H1 (cell line): ENCODE data around the gene SLX9. TPM values are rescaled to one million over a fixed set of nuclear protein-coding genes. Genes with fewer than 3 reads are reported as not detected.
A peak's percentile ranks its signal among the peaks of the same experiment; 100 is the strongest.

Experiments
- CTCF ChIA-PET: fragments of 300-600 bp; sonication (Branson Sonifier 250); formaldehyde crosslinking; loops from one replicate; lab custom pipeline; 2021; ENCODE audit not compliant: partially characterized antibody; lab: Charles Lee
- POLR2A ChIA-PET: fragments of 300-600 bp; sonication (Branson Sonifier 250); formaldehyde crosslinking; loops from one replicate; lab custom pipeline; 2021; ENCODE audit warnings: inconsistent platforms; ENCODE audit not compliant: partially characterized antibody; lab: Charles Lee
- DNase-seq, 2 experiments: peaks; one replicate each; pipeline versions ENCODE4 v3.0.0 to v3.0.0-alpha.2; 2010 to 2022; ENCODE audit warnings: low spot score in 2 of 2, low read depth in 1 of 2, mixed read lengths in 1 of 2
- FAIRE-seq: peaks from 2 replicates; lab custom pipeline; 2011; peaks lifted over from hg19 to GRCh38; lab: Jason Lieb, UNC
- H2AFZ ChIP-seq: 2 replicates; pipeline ENCODE4 v1.8.1; 2012; ENCODE audit warnings: low read length, inconsistent platforms
- H2AK5ac ChIP-seq: 2 replicates; pipeline ENCODE4 v1.6.1; 2013; ENCODE audit warnings: low read depth, low read length
- H2BK120ac ChIP-seq: replicated peaks from 2 replicates; pipeline ENCODE3; 2013; ENCODE audit warnings: low read depth, low read length, inconsistent platforms
- H2BK12ac ChIP-seq: 2 replicates; pipeline ENCODE4 v1.6.1; 2013; ENCODE audit warnings: low read depth, low read length
- H2BK15ac ChIP-seq: 2 replicates; pipeline ENCODE4 v1.6.1; 2013; ENCODE audit warnings: low read length
- H2BK20ac ChIP-seq: 2 replicates; pipeline ENCODE4 v1.6.1; 2013; ENCODE audit warnings: low read length
- H2BK5ac ChIP-seq: 2 replicates; pipeline ENCODE4 v1.6.1; 2013; ENCODE audit warnings: low read depth, low read length
- H3K14ac ChIP-seq: 2 replicates; pipeline ENCODE4 v1.6.1; 2013; ENCODE audit warnings: inconsistent platforms; ENCODE audit not compliant: insufficient read length
- H3K18ac ChIP-seq: 2 replicates; pipeline ENCODE4 v1.6.1; 2013; ENCODE audit warnings: low read length; ENCODE audit errors: extremely low read depth
- H3K23ac ChIP-seq: 2 replicates; pipeline ENCODE4 v1.6.1; 2013; ENCODE audit warnings: inconsistent platforms; ENCODE audit not compliant: insufficient read length
- H3K23me2 ChIP-seq: 2 replicates; pipeline ENCODE4 v1.6.1; 2013; ENCODE audit warnings: low read depth, low read length
- H3K27ac ChIP-seq: 2 replicates; pipeline ENCODE4 v1.6.1; 2011; ENCODE audit warnings: low read depth, low read length, inconsistent platforms
- H3K27me3 ChIP-seq, 4 experiments: replicated peaks in 1 of 4; 1 replicate in 1 of 4; 2 replicates in 3 of 4; pipeline versions ENCODE4 v1.6.1 to v1.8.1; 2011 to 2013; ENCODE audit warnings: low read length in 3 of 4, mild to moderate bottlenecking in 3 of 4, inconsistent platforms in 2 of 4, mixed read lengths in 2 of 4, moderate library complexity in 1 of 4; ENCODE audit not compliant: control insufficient read depth in 3 of 4, insufficient read depth in 3 of 4; ENCODE audit errors: extremely low read depth in 1 of 4
- H3K36me3 ChIP-seq, 4 experiments: 2 replicates each; pipeline versions ENCODE4 v1.6.1 to v1.8.1; 2011 to 2013; ENCODE audit warnings: mild to moderate bottlenecking in 4 of 4, low read length in 3 of 4, moderate library complexity in 2 of 4, control low read depth in 1 of 4, inconsistent platforms in 1 of 4; ENCODE audit not compliant: insufficient read depth in 4 of 4, control insufficient read depth in 2 of 4
- H3K4ac ChIP-seq: replicated peaks from 2 replicates; pipeline ENCODE3; 2013; ENCODE audit warnings: low read length, low read depth, mixed read lengths, inconsistent platforms; ENCODE audit not compliant: insufficient read length
- H3K4me1 ChIP-seq, 4 experiments: replicated peaks in 1 of 4; 1 replicate in 1 of 4; 2 replicates in 3 of 4; pipeline versions ENCODE4 v1.6.1 to v1.8.1; 2011 to 2013; ENCODE audit warnings: low read length in 3 of 4, inconsistent platforms in 2 of 4, mixed read lengths in 1 of 4; ENCODE audit not compliant: insufficient read depth in 4 of 4, control insufficient read depth in 3 of 4
- H3K4me2 ChIP-seq, 2 experiments: 2 replicates each; pipeline versions ENCODE4 v1.6.1 to v1.8.1; 2011 to 2013; ENCODE audit warnings: low read depth in 2 of 2, low read length in 2 of 2, control low read depth in 1 of 2, inconsistent platforms in 1 of 2, mild to moderate bottlenecking in 1 of 2; ENCODE audit not compliant: insufficient read depth in 1 of 2
- H3K4me3 ChIP-seq, 4 experiments: fragments of 200-600, 300-600 bp in 1 of 4; sonication (generic), shearing (Covaris generic), sonication (Bioruptor Twin) in 1 of 4; 2 replicates each; pipeline versions ENCODE4 v1.5.1 to v1.8.1; 2011 to 2016; ENCODE audit warnings: low read length in 4 of 4, low read depth in 3 of 4, control low read depth in 2 of 4, inconsistent platforms in 2 of 4, mild to moderate bottlenecking in 2 of 4, mixed read lengths in 1 of 4, moderate library complexity in 1 of 4; ENCODE audit not compliant: insufficient read depth in 2 of 4; ENCODE audit errors: extremely low read depth in 1 of 4
- H3K56ac ChIP-seq: replicated peaks from 2 replicates; pipeline ENCODE3; 2013; ENCODE audit warnings: low read depth, mild to moderate bottlenecking, mixed read lengths, low read length, inconsistent platforms; ENCODE audit not compliant: insufficient read length
- H3K79me1 ChIP-seq: 2 replicates; pipeline ENCODE4 v1.6.1; 2013; ENCODE audit warnings: low read depth, low read length, control low read depth
- H3K79me2 ChIP-seq, 2 experiments: 2 replicates each; pipeline versions ENCODE4 v1.6.1 to v1.8.1; 2012 to 2013; ENCODE audit warnings: low read length in 2 of 2, mild to moderate bottlenecking in 2 of 2, inconsistent platforms in 1 of 2; ENCODE audit not compliant: insufficient read depth in 2 of 2, control insufficient read depth in 1 of 2
- H3K9ac ChIP-seq, 4 experiments: replicated peaks in 1 of 4; 1 replicate in 1 of 4; 2 replicates in 3 of 4; pipeline versions ENCODE4 v1.6.1 to v1.8.1; 2011 to 2013; ENCODE audit warnings: low read depth in 3 of 4, low read length in 3 of 4, control low read depth in 2 of 4, mild to moderate bottlenecking in 2 of 4, moderate library complexity in 2 of 4, inconsistent platforms in 1 of 4; ENCODE audit errors: extremely low read depth in 1 of 4
- H3K9me3 ChIP-seq, 2 experiments: 2 replicates each; pipeline versions ENCODE4 v1.6.1 to v1.8.1; 2012 to 2013; ENCODE audit warnings: mild to moderate bottlenecking in 2 of 2, moderate library complexity in 2 of 2, control low read depth in 1 of 2, inconsistent platforms in 1 of 2, low read depth in 1 of 2, low read length in 1 of 2, mixed read lengths in 1 of 2; ENCODE audit not compliant: insufficient read depth in 2 of 2
- H4K20me1 ChIP-seq, 2 experiments: replicated peaks in 1 of 2; 2 replicates each; pipeline versions ENCODE3 to v1.8.1; 2011 to 2013; ENCODE audit warnings: inconsistent platforms in 2 of 2, low read length in 2 of 2, mild to moderate bottlenecking in 1 of 2; ENCODE audit not compliant: insufficient read depth in 2 of 2, control insufficient read depth in 1 of 2
- H4K5ac ChIP-seq: 2 replicates; pipeline ENCODE4 v1.6.1; 2013; ENCODE audit warnings: low read length, low read depth, mixed read lengths, inconsistent platforms; ENCODE audit not compliant: insufficient read length
- H4K8ac ChIP-seq: 2 replicates; pipeline ENCODE4 v1.8.0; 2013; ENCODE audit warnings: mild to moderate bottlenecking, moderate library complexity, low read length, inconsistent platforms; ENCODE audit not compliant: insufficient read depth; ENCODE audit errors: extremely low read depth
- H4K91ac ChIP-seq: replicated peaks from 2 replicates; pipeline ENCODE3; 2013; ENCODE audit warnings: low read length, mixed read lengths, inconsistent platforms; ENCODE audit not compliant: insufficient read length
- GTF2F1 ChIP-seq: IDR thresholded peaks from 2 replicates; pipeline ENCODE4 v1.6.1; 2012; ENCODE audit warnings: low read depth, low read length, improper control_type of control experiment, borderline replicate concordance
- SP4 ChIP-seq: IDR thresholded peaks from 2 replicates; pipeline ENCODE4 v1.6.1; 2012; ENCODE audit warnings: low read length, inconsistent platforms
- WGBS, 2 experiments: shearing (Covaris generic) in 1 of 2; methylation state at CpG; one replicate each; pipeline versions ENCODE4 v1.1.6 to v1.1.7; 2013 to 2015; ENCODE audit warnings: low lambda C conversion rate in 2 of 2, mixed read lengths in 2 of 2, inconsistent platforms in 1 of 2, low coverage in 1 of 2, missing lambda C conversion rate in 1 of 2; ENCODE audit not compliant: insufficient replicate concordance in 2 of 2, insufficient coverage in 1 of 2, insufficient read length in 1 of 2; ENCODE audit errors: extremely low coverage in 1 of 2, missing lambda C conversion rate in 1 of 2; 5-methylcytosine and 5-hydroxymethylcytosine counted together
- polyA plus RNA-seq, 7 experiments: library from polyadenylated mRNA; depleted of rRNA in 3 of 7; stranded (reverse) in 5 of 7; unstranded in 2 of 7; fragments of >200 nt in 5 of 7; fragments of 200-250 nt in 2 of 7; gene quantifications; 1 replicate in 5 of 7; 2 replicates in 1 of 7; 4 replicates in 1 of 7; pipeline versions ENCODE4 v1.2.1 to v1.2.3, GENCODE V29; 2011 to 2013; ENCODE audit warnings: missing spikeins in 2 of 7, mixed read lengths in 2 of 7
- total RNA-seq: library from RNA; stranded (reverse); fragmentation: NEBNext Ultra II Directional; extraction: Animal tissue kit (Norgen Biotek cat#: 25700); gene quantifications from 2 replicates; pipeline ENCODE4 v1.2.1, GENCODE V29; 2021

The SLX9 gene
- total and polyA plus RNA-seq, 2 of the 8 experiments (the other 6 are each of a cell fraction or from before 2014, with no cell fraction given) = 17.7 to 57.3 TPM

- H4K8ac ChIP-seq = 0 out of 2 replicates have a peak overlapping the region, but pooled peaks have one; percentile 23
- no peak overlapping the region for H2AK5ac ChIP-seq
- peaks cover 39 to 54% of the 10 kb centered on the region in 2 experiments for H4K20me1 ChIP-seq
- no peak overlapping the region for H2BK15ac ChIP-seq
- H2BK12ac ChIP-seq = no peak overlapping the region
- H3K4ac ChIP-seq = no peak overlapping the region
- H3K4me3 ChIP-seq = no peak overlapping the region
- no peaks in the 10 kb centered on the region for H3K9me3 ChIP-seq
- H3K9ac ChIP-seq = no peak overlapping the region
- no peak overlapping the region for H2BK5ac ChIP-seq
- H4K5ac ChIP-seq = no peak overlapping the region
- WGBS, 2 experiments = 92% methylated on average over 30 of the region's 30 CpGs; no CpG with 5 or more reads in 1 of the 2 experiments
- no peaks in the 10 kb centered on the region; a peak in 1 of 7 replicates for H3K4me1 ChIP-seq
- peaks cover 5 to 20% (median 15%) of the 10 kb centered on the region in 4 experiments; a peak in 7 of 8 replicates for H3K36me3 ChIP-seq
- H3K79me2 ChIP-seq = peaks cover 5 to 73% of the 10 kb centered on the region in 2 experiments; a peak in 3 of 4 replicates
- H3K14ac ChIP-seq = no peak overlapping the region
- no peaks in the 10 kb centered on the region for H3K23me2 ChIP-seq
- H3K23ac ChIP-seq = no peak overlapping the region
- TF ChIP-seq GTF2F1 = no peak
- no peak for TF ChIP-seq SP4
- DNase-seq (no peak), FAIRE-seq (no peak)
- H2BK120ac ChIP-seq = no peak overlapping the region
- H3K18ac ChIP-seq = no peak overlapping the region
- H3K27ac ChIP-seq = no peak overlapping the region
- CTCF ChIA-PET = interaction anchor here (0.7 to 9.6 kb wide), 35 partner anchors 8 to 413 kb away, joined by 3 to 101 read pairs (median 5); partner anchors contain the start of gene SLX9
- no peak overlapping the region for H2BK20ac ChIP-seq
- no peaks in the 10 kb centered on the region for H3K27me3 ChIP-seq
- no peak overlapping the region for H3K4me2 ChIP-seq
- H2AFZ ChIP-seq = no peak overlapping the region
- POLR2A ChIA-PET = interaction anchor here (1.0 to 2.8 kb wide), 3 partner anchors 8 to 76 kb away, joined by 3 to 11 read pairs (median 6); partner anchors contain the start of genes PTTG1IP and SLX9
- peaks cover 20% of the 10 kb centered on the region for H3K79me1 ChIP-seq
- H3K56ac ChIP-seq = no peak overlapping the region
- no peak overlapping the region for H4K91ac ChIP-seq
Measured at GRCh38 chr21:44949161-44949778, 9.4 kb downstream of the SLX9 start.
